Body of pancreas (tissue), 4 donors: Measurements from ENCODE around the gene DIRAS1.

ENCODE experiments used
- POLR2A ChIP-seq, 3 donors: fragments of 450-650 bp; IDR thresholded peaks; one replicate each; pipeline ENCODE4 v1.6.1; 2016; ENCODE audit warnings: antibody characterized with exemption in 3 of 3, mild to moderate bottlenecking in 2 of 3
- TF ChIP-seq, protein P1 (sequence below), 7 experiments: fragments of 450-650 bp in 4 of 7; fragments of 200-600 bp in 3 of 7; sonication (generic) in 3 of 7; IDR thresholded peaks; one replicate each; pipeline ENCODE4 v1.5.1; 2016 to 2019; ENCODE audit warnings: antibody characterized with exemption in 7 of 7

DNA sequence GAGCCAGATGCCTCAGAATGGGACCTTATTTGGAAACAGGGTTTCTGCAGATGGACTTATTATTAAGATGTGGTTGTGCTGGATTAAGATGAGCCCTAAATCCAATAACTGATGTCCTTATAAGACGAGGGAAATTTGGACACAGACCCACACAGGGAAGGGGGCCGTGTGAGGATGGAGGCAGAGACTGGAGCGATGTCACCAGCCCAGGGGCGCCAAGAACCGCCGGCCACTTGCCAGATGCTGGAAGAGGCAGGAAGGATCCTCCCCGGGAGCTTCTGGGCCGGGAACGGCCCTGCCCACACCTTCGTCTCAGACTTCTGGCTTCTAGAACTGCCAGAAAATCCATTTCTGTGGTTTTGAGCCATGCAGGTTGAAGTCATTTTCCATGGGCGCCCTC lies 45.3 kb downstream of the DIRAS1 start:
- TF ChIP-seq, protein P1, sequence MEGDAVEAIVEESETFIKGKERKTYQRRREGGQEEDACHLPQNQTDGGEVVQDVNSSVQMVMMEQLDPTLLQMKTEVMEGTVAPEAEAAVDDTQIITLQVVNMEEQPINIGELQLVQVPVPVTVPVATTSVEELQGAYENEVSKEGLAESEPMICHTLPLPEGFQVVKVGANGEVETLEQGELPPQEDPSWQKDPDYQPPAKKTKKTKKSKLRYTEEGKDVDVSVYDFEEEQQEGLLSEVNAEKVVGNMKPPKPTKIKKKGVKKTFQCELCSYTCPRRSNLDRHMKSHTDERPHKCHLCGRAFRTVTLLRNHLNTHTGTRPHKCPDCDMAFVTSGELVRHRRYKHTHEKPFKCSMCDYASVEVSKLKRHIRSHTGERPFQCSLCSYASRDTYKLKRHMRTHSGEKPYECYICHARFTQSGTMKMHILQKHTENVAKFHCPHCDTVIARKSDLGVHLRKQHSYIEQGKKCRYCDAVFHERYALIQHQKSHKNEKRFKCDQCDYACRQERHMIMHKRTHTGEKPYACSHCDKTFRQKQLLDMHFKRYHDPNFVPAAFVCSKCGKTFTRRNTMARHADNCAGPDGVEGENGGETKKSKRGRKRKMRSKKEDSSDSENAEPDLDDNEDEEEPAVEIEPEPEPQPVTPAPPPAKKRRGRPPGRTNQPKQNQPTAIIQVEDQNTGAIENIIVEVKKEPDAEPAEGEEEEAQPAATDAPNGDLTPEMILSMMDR (IDR thresholded peaks at IDR 0.05), result no peak
- no peak for TF ChIP-seq POLR2A (IDR thresholded peaks at IDR 0.05)
